Activated CD8-positive, alpha-beta memory T cell treated with anti-CD3 and anti-CD28 coated beads, Interleukin-2, amount 10 ng/mL, durations not matched to agents 7 days and 5 days (primary cell): ENCODE data around the gene DCANP1. TPM values are rescaled to one million over a fixed set of nuclear protein-coding genes. Genes with fewer than 3 reads are reported as not detected.

Experiments
- ATAC-seq: fragments of 150-1000 bp; cut with Tn5 transposase; one replicate; pipeline ENCODE4 v1.10.0; 2021; ENCODE audit warnings: moderate library complexity
- CTCF ChIA-PET: fragments of 350-600 bp; sonication (Branson Sonifier 250); formaldehyde crosslinking; loops from one replicate; lab custom pipeline; 2021; ENCODE audit warnings: antibody characterized with exemption; lab: Charles Lee
- DNase-seq: peaks from one replicate; pipeline ENCODE4 v3.0.0-alpha.2; 2020
- H3K27ac Mint-ChIP-seq: one replicate; pipeline ENCODE4 v1.8.0; 2021; ENCODE audit warnings: mild to moderate bottlenecking, mixed read lengths
- H3K27me3 Mint-ChIP-seq: one replicate; pipeline ENCODE4 v1.8.0; 2021; ENCODE audit warnings: mixed read lengths
- H3K36me3 Mint-ChIP-seq: one replicate; pipeline ENCODE4 v1.8.0; 2021; ENCODE audit warnings: mild to moderate bottlenecking, mixed read lengths
- H3K4me1 Mint-ChIP-seq: one replicate; pipeline ENCODE4 v1.8.0; 2021; ENCODE audit warnings: mixed read lengths
- H3K4me3 Mint-ChIP-seq: one replicate; pipeline ENCODE4 v1.8.0; 2021; ENCODE audit warnings: mild to moderate bottlenecking, moderate library complexity, mixed read lengths
- H3K9me3 Mint-ChIP-seq: one replicate; pipeline ENCODE4 v1.8.0; 2022; ENCODE audit warnings: low read depth, mixed read lengths
- total RNA-seq, 2 experiments: library from RNA; stranded (reverse); gene quantifications; one replicate each; pipeline ENCODE4 v1.2.3, GENCODE V29; 2021

DCANP1 gene
- total RNA-seq, 2 experiments from 2014 or later: not detected

GRCh38 chr5:135429301-135430134, 17.6 kb downstream of the DCANP1 start:
- H3K27ac Mint-ChIP-seq: no peak overlapping the region
- H3K27me3 Mint-ChIP-seq: peaks cover 22% of the 10 kb centered on the region
- CTCF ChIA-PET: interaction anchor here (1.1 kb wide), 1 partner anchor 11 kb away, joined by 3 read pairs; no protein-coding TSS in a partner anchor
- DNase-seq (no peak), ATAC-seq (no peak)
- peaks cover 13% of the 10 kb centered on the region for H3K4me1 Mint-ChIP-seq
- H3K36me3 Mint-ChIP-seq: no peaks in the 10 kb centered on the region
- no peaks in the 10 kb centered on the region for H3K9me3 Mint-ChIP-seq
- no peak overlapping the region for H3K4me3 Mint-ChIP-seq

DNA sequence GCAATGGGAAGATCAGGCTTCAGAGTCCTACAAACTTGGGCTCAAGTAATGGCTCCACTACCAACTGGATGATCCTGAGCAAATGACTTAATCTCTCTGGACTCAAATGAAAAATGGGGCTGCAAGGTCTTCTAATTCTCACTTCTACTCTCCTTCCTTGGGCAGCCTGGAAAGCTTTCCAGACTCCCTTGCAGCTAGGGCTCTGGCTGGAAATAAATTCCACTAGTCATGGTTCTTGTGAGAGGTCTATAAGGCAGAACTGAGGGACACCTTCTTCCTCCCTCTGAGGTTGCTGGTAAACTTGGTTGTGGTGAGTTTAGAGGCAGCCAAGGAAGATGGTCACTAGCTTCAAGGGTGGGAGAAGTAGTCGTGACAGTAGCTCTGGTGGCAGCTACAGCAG, 18.6 kb downstream of the DCANP1 start:
- H3K36me3 Mint-ChIP-seq: no peaks in the 10 kb centered on the region

DNA sequence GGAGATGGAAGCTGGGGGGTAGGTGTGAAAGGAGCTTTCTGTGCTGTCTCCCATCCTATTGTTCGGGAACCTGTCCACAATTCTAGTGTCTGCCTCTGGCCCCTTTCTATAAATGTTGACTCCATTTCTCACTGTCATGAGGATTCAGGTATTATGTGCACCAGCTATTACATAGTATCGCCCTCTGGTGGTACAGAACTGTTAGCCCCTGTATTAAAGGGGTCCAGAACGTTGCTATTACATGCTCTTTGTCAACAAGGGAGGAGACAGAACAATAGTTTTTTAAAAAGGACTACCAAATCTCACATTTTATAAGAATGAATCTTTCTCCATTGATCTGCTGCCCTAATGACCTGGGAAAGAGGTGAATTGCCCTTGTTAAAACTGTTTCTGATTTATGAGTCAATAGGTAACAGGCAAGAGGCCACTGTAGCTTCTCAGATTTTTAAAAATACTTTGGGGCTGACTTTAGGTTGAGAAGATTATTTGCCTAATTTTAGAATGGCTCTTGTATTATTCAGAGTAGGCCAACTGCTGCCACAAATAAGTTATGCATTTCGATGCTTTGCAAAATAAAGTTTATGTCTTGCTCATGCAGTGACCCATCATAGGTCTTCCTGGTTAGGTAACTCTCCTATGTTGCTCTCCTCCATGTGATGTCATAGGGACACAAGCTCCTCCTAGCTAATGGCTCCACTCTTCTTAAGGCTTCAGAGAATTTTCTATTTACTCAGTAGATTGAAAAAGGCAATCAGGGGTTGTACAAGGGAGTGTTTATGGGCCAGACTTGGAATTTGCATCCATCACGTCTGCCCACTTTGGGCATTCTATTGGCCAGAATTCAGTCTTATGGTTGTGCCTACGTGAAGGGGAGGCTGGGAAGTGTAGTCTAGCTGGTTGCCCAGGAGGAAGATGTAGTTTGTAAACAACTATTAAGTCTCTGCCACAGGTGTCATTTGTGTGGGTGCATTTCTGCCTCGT, 20.8 kb downstream of the DCANP1 start:
- no peak overlapping the region for H3K4me3 Mint-ChIP-seq
- H3K27ac Mint-ChIP-seq: peak overlapping the region; percentile 55
- peaks cover 33% of the 10 kb centered on the region for H3K27me3 Mint-ChIP-seq
- ATAC-seq: peak; percentile 98
- no peaks in the 10 kb centered on the region for H3K36me3 Mint-ChIP-seq
- no peaks in the 10 kb centered on the region for H3K9me3 Mint-ChIP-seq
- peaks cover 13% of the 10 kb centered on the region for H3K4me1 Mint-ChIP-seq
- no peak for DNase-seq
- CTCF ChIA-PET: interaction anchor here (0.6 to 4.3 kb wide), 22 partner anchors 9 to 1402 kb away, joined by 3 to 24 read pairs (median 4); partner anchors contain the start of gene MACROH2A1

More for the DNA sequence above, 18.6 kb downstream of the DCANP1 start:
- no peak overlapping the region for H3K27ac Mint-ChIP-seq
- no peak for ATAC-seq
- CTCF ChIA-PET: interaction anchor here (1.1 kb wide), 1 partner anchor 12 kb away, joined by 3 read pairs; no protein-coding TSS in a partner anchor
- H3K27me3 Mint-ChIP-seq: peaks cover 22% of the 10 kb centered on the region
- no peak for DNase-seq
- peaks cover 13% of the 10 kb centered on the region for H3K4me1 Mint-ChIP-seq
- no peaks in the 10 kb centered on the region for H3K9me3 Mint-ChIP-seq
- H3K4me3 Mint-ChIP-seq: no peak overlapping the region

DNA sequence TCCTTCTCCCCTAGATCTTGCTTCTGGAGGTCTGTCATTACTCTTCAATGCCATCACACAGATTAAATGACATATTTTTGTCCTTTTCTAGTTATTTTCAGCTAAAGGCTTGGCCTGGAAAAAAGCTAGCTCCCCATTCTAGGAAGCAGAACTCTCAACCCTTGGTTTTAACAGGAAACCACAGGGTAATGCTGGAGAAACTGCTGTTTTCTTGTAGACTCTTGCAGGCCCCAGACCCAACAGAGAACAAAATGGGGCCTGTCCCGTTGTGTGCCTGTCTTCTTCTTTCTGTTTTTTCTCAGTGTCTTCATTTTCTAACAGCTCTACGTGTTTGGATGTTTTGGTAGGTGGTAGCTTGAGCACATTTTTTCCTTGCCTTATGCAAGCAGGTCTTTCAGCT, 21.5 kb downstream of the DCANP1 start:
- Mint-ChIP-seq H3K27me3 (peaks cover 36% of the 10 kb centered on the region), H3K9me3 (no peaks in the 10 kb centered on the region), H3K36me3 (no peaks in the 10 kb centered on the region), H3K4me3 (no peak overlapping the region), H3K4me1 (peaks cover 13% of the 10 kb centered on the region), H3K27ac (peak overlapping the region; percentile 55)
- CTCF ChIA-PET: interaction anchor here (0.6 to 4.3 kb wide), 19 partner anchors 9 to 1401 kb away, joined by 3 to 24 read pairs (median 5); partner anchors contain the start of gene MACROH2A1
- ATAC-seq (no peak), DNase-seq (no peak)

DNA sequence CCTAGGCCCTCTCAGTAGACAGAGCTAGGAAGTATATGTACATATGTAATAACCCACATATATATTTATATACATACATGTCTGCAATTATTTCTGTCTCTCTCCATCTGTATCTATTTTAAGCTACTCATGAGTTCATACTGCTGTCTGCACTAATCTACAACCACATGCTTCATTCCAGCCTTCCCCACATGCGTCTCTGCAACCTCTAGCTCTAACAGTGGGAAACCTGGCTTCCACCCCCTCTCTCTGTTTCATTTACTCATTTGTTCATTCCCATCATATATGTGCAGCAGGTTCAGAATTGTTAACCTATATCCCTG, 23.3 kb downstream of the DCANP1 start:
- DNase-seq (no peak), ATAC-seq (no peak)
- no peak overlapping the region for H3K27ac Mint-ChIP-seq
- H3K27me3 Mint-ChIP-seq: peaks cover 43% of the 10 kb centered on the region
- H3K36me3 Mint-ChIP-seq: peaks cover 1% of the 10 kb centered on the region
- H3K4me3 Mint-ChIP-seq: no peak overlapping the region
- no peaks in the 10 kb centered on the region for H3K9me3 Mint-ChIP-seq
- CTCF ChIA-PET: interaction anchor here (1.3 to 4.3 kb wide), 5 partner anchors 9 to 137 kb away, joined by 3 to 24 read pairs (median 4); partner anchors contain the start of gene MACROH2A1
- peaks cover 13% of the 10 kb centered on the region for H3K4me1 Mint-ChIP-seq

- Mint-ChIP-seq H3K4me3 (no peak overlapping the region), H3K9me3 (no peaks in the 10 kb centered on the region), H3K27ac (no peak overlapping the region), H3K36me3 (peaks cover 1% of the 10 kb centered on the region), H3K4me1 (peaks cover 13% of the 10 kb centered on the region), H3K27me3 (peaks cover 46% of the 10 kb centered on the region)
- ATAC-seq: no peak
- CTCF ChIA-PET: interaction anchor here (1.3 to 4.3 kb wide), 5 partner anchors 10 to 138 kb away, joined by 3 to 24 read pairs (median 4); partner anchors contain the start of gene MACROH2A1
- no peak for DNase-seq
These were observed 23.9 kb downstream of the DCANP1 start for GRCh38 chr5:135423146-135423845.

- CTCF ChIA-PET: no interaction called here
- Mint-ChIP-seq H3K4me1 (peaks cover 13% of the 10 kb centered on the region), H3K27ac (no peak overlapping the region), H3K9me3 (no peaks in the 10 kb centered on the region), H3K36me3 (peaks cover 1% of the 10 kb centered on the region), H3K4me3 (no peak overlapping the region), H3K27me3 (peaks cover 54% of the 10 kb centered on the region)
- ATAC-seq: no peak
- no peak for DNase-seq
These were observed 24.7 kb downstream of the DCANP1 start for GRCh38 chr5:135422419-135422818.

DNA sequence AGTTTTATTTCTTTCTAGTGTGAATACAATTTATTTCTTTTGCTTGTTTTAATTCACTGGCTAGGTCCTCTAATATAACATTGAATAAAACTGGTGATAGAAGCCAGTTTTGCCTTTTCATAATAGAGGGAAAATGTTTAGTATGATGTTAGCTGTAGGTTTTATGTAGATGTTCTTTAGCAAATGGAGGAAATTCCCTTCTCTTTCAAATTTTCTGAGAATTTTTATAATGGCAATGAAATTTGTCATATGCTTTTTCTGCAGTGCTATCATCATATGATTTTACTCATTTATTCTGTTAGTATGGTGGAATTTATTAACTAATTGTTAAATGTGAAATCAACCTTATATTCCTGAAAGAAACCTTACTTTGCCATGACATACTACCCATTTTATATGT, 30.1 kb downstream of the DCANP1 start:
- H3K27me3 Mint-ChIP-seq: peaks cover 73% of the 10 kb centered on the region
- no peaks in the 10 kb centered on the region for H3K4me1 Mint-ChIP-seq
- no peak for DNase-seq
- H3K4me3 Mint-ChIP-seq: no peak overlapping the region
- CTCF ChIA-PET: interaction anchor here (2.1 kb wide), 1 partner anchor 8 kb away, joined by 7 read pairs; no protein-coding TSS in a partner anchor
- H3K36me3 Mint-ChIP-seq: peaks cover 1% of the 10 kb centered on the region
- H3K9me3 Mint-ChIP-seq: no peaks in the 10 kb centered on the region
- no peak for ATAC-seq
- H3K27ac Mint-ChIP-seq: no peak overlapping the region

DNA sequence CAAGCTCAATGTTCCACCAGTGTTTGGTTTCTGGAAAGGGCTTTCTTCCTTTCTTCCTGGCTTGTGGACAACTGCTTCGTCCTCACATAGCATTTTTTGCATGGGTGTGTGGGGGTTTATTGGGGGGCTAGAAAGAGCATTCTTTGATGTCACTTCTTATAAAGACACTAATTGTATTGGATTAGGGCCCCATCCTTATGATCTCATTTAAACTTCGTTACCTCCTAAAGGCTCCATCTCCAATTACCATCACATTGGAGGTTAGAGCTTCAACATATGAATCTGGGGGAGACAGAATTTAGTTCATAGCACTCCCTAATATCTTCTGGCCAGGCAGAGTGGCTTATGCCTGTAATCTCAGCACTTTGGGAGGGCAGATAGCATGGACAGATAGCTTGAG, 42.1 kb downstream of the DCANP1 start:
- DNase-seq (no peak), ATAC-seq (no peak)
- Mint-ChIP-seq H3K36me3 (no peaks in the 10 kb centered on the region), H3K4me1 (peaks cover 5% of the 10 kb centered on the region), H3K9me3 (no peaks in the 10 kb centered on the region), H3K27ac (no peak overlapping the region), H3K4me3 (no peak overlapping the region), H3K27me3 (peaks cover 35% of the 10 kb centered on the region)
- CTCF ChIA-PET: no interaction called here

DNA sequence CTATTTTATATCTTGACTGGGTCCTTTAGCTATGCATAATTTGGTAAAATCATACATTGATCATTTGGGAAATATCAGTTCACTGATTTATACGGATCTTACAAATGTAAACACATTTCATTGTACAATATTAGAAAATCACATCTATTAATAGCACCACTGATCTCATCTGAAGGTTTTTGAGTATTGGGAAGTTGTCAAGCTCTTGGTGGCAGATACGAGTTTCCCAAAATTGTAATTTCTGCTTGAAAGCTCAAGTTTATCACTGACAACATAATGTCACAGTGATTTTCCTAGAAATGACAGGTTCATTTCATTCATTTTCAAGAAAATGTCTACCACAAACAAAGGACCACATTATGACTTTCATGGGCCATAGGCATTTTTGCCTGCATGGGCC, 45.1 kb downstream of the DCANP1 start:
- Mint-ChIP-seq H3K27me3 (peaks cover 26% of the 10 kb centered on the region), H3K4me1 (peaks cover 22% of the 10 kb centered on the region), H3K4me3 (no peak overlapping the region), H3K9me3 (no peaks in the 10 kb centered on the region), H3K36me3 (peaks cover 5% of the 10 kb centered on the region), H3K27ac (no peak overlapping the region)
- CTCF ChIA-PET: interaction anchor here (0.9 to 4.9 kb wide), 4 partner anchors 10 to 55 kb away, joined by 3 to 22 read pairs (median 3); no protein-coding TSS in a partner anchor
- DNase-seq (no peak), ATAC-seq (no peak)

- DNase-seq: no peak
- Mint-ChIP-seq H3K9me3 (no peaks in the 10 kb centered on the region), H3K36me3 (peaks cover 5% of the 10 kb centered on the region), H3K4me1 (peaks cover 33% of the 10 kb centered on the region), H3K4me3 (no peak overlapping the region), H3K27ac (no peak overlapping the region), H3K27me3 (peaks cover 17% of the 10 kb centered on the region)
- CTCF ChIA-PET: interaction anchor here (4.9 kb wide), 1 partner anchor 24 kb away, joined by 22 read pairs; no protein-coding TSS in a partner anchor
- ATAC-seq: no peak
These were observed 46.3 kb downstream of the DCANP1 start for GRCh38 chr5:135400866-135401265.

GRCh38 chr5:135399794-135400542, 47.2 kb downstream of the DCANP1 start:
- Mint-ChIP-seq H3K4me1 (peaks cover 40% of the 10 kb centered on the region), H3K27ac (peak overlapping the region; percentile 87), H3K9me3 (no peaks in the 10 kb centered on the region), H3K27me3 (peaks cover 12% of the 10 kb centered on the region), H3K36me3 (peaks cover 5% of the 10 kb centered on the region), H3K4me3 (peak overlapping the region; percentile 79)
- no peak for DNase-seq
- CTCF ChIA-PET: interaction anchor here (1.3 to 4.9 kb wide), 2 partner anchors 25 to 496 kb away, joined by 3 to 22 read pairs; no protein-coding TSS in a partner anchor
- ATAC-seq: no peak
